Measurements from ENCODE around the gene PCMTD2.
A peak's percentile ranks its signal among the peaks of the same experiment; 100 is the strongest.

PCMTD2 gene

GRCh38 chr20:64254156-64254555 is 1.4 kb upstream of the PCMTD2 start:
- no peak overlapping the region for H3K4me3 ChIP-seq (ENCODE audit: low read depth in 1 of 2, low read length in 1 of 2)
- peaks cover 14 to 21% of the 10 kb centered on the region in 2 experiments for H3K4me1 ChIP-seq (ENCODE audit: control insufficient read depth in 1 of 2, insufficient read depth in 1 of 2, low read depth in 1 of 2, low read length in 1 of 2)
- peaks cover 35% of the 10 kb centered on the region for H3K27me3 ChIP-seq
- TF ChIP-seq CTCF (IDR thresholded peaks at IDR 0.05): no peak
- H3K9me3 ChIP-seq: no peaks in the 10 kb centered on the region
- H3K27ac ChIP-seq: no peak overlapping the region
- no peaks in the 10 kb centered on the region for H3K36me3 ChIP-seq

GRCh38 chr20:64254571-64255360 is 782 bp upstream of the PCMTD2 start:
- peak overlapping the region; percentile 75 to 97 for H3K4me3 ChIP-seq (ENCODE audit: low read depth in 1 of 2, low read length in 1 of 2)
- H3K9me3 ChIP-seq: no peaks in the 10 kb centered on the region
- H3K27me3 ChIP-seq: peaks cover 29% of the 10 kb centered on the region
- peak overlapping the region; percentile 84 for H3K27ac ChIP-seq
- TF ChIP-seq CTCF (IDR thresholded peaks at IDR 0.05): no peak
- peaks cover 14 to 21% of the 10 kb centered on the region in 2 experiments for H3K4me1 ChIP-seq (ENCODE audit: control insufficient read depth in 1 of 2, insufficient read depth in 1 of 2, low read depth in 1 of 2, low read length in 1 of 2)
- no peaks in the 10 kb centered on the region for H3K36me3 ChIP-seq

GRCh38 chr20:64256282-64256935 is 861 bp downstream of the PCMTD2 start:
- peaks cover 14 to 21% of the 10 kb centered on the region in 2 experiments for H3K4me1 ChIP-seq (ENCODE audit: control insufficient read depth in 1 of 2, insufficient read depth in 1 of 2, low read depth in 1 of 2, low read length in 1 of 2)
- H3K9me3 ChIP-seq: no peaks in the 10 kb centered on the region
- peaks cover 13% of the 10 kb centered on the region for H3K27me3 ChIP-seq
- H3K4me3 ChIP-seq (ENCODE audit: low read depth in 1 of 2, low read length in 1 of 2): peak overlapping the region; percentile 75 to 97
- H3K27ac ChIP-seq: peak overlapping the region; percentile 84
- no peak for TF ChIP-seq CTCF (IDR thresholded peaks at IDR 0.05)
- H3K36me3 ChIP-seq: peaks cover 4% of the 10 kb centered on the region

GRCh38 chr20:64257107-64257757 is 1.7 kb downstream of the PCMTD2 start:
- peaks cover 5% of the 10 kb centered on the region for H3K27me3 ChIP-seq
- H3K36me3 ChIP-seq: peaks cover 4% of the 10 kb centered on the region
- no peaks in the 10 kb centered on the region for H3K9me3 ChIP-seq
- no peak for TF ChIP-seq CTCF (IDR thresholded peaks at IDR 0.05)
- H3K4me3 ChIP-seq (ENCODE audit: low read depth in 1 of 2, low read length in 1 of 2): no peak overlapping the region
- peaks cover 14 to 21% of the 10 kb centered on the region in 2 experiments for H3K4me1 ChIP-seq (ENCODE audit: control insufficient read depth in 1 of 2, insufficient read depth in 1 of 2, low read depth in 1 of 2, low read length in 1 of 2)
- H3K27ac ChIP-seq: no peak overlapping the region

GRCh38 chr20:64258071-64258823 is 2.7 kb downstream of the PCMTD2 start:
- Histone ChIP-seq H3K27me3 (no peaks in the 10 kb centered on the region), H3K4me3 (ENCODE audit: low read depth in 1 of 2, low read length in 1 of 2) (no peak overlapping the region), H3K9me3 (no peaks in the 10 kb centered on the region), H3K27ac (no peak overlapping the region), H3K4me1 (ENCODE audit: control insufficient read depth in 1 of 2, insufficient read depth in 1 of 2, low read depth in 1 of 2, low read length in 1 of 2) (peaks cover 14 to 21% of the 10 kb centered on the region in 2 experiments), H3K36me3 (peaks cover 10% of the 10 kb centered on the region)
- no peak for TF ChIP-seq CTCF (IDR thresholded peaks at IDR 0.05)
